GM23338 (cell line): Measurements from ENCODE around the gene RNU6-9. TPM values are rescaled to one million over a fixed set of nuclear protein-coding genes. Genes with fewer than 3 reads are reported as not detected.

ENCODE experiments used
- ATAC-seq: fragments of 200-7000 bp; cut with Tn5 transposase; 3 replicates; pipeline ENCODE4 v1.9.1; 2020
- DNase-seq: peaks from one replicate; pipeline ENCODE4 v3.0.0-alpha.2; 2015; ENCODE audit warnings: low spot score
- H2AFZ ChIP-seq: fragments of 200-600 bp; sonication (generic); 2 replicates; pipeline ENCODE4 v1.8.0; 2016; ENCODE audit warnings: antibody characterized with exemption, mild to moderate bottlenecking, moderate library complexity
- H3F3A ChIP-seq: fragments of 200-600 bp; sonication (generic); replicated peaks from 2 replicates; pipeline ENCODE4 v1.8.0; 2017; ENCODE audit warnings: antibody characterized with exemption, mixed run types, low read depth
- H3K27ac ChIP-seq: fragments of 200-600 bp; sonication (generic); 2 replicates; pipeline ENCODE4 v1.6.1; 2016; ENCODE audit warnings: low read depth
- H3K27me3 ChIP-seq: fragments of 200-600 bp; sonication (generic); 2 replicates; pipeline ENCODE4 v1.8.0; 2016; ENCODE audit warnings: mild to moderate bottlenecking, mixed run types, moderate library complexity; ENCODE audit not compliant: insufficient read depth
- H3K36me3 ChIP-seq: fragments of 200-600 bp; sonication (generic); 2 replicates; pipeline ENCODE4 v1.8.0; 2016; ENCODE audit warnings: mild to moderate bottlenecking; ENCODE audit not compliant: insufficient read depth
- H3K4me1 ChIP-seq: fragments of 200-600 bp; sonication (generic); 2 replicates; pipeline ENCODE4 v1.8.0; 2016; ENCODE audit warnings: mild to moderate bottlenecking, moderate library complexity; ENCODE audit not compliant: insufficient read depth
- H3K4me2 ChIP-seq: fragments of 200-600 bp; sonication (generic); 2 replicates; pipeline ENCODE4 v1.7.1; 2017; ENCODE audit warnings: mixed run types
- H3K4me3 ChIP-seq: fragments of 200-600 bp; sonication (generic); 2 replicates; pipeline ENCODE4 v1.6.1; 2016; ENCODE audit warnings: mixed run types
- H3K79me2 ChIP-seq: fragments of 200-600 bp; sonication (generic); replicated peaks from 2 replicates; pipeline ENCODE4 v1.8.0; 2017; ENCODE audit warnings: mild to moderate bottlenecking; ENCODE audit not compliant: insufficient read depth
- H3K9me2 ChIP-seq: fragments of 200-600 bp; sonication (generic); 2 replicates; pipeline ENCODE4 v1.8.0; 2017; ENCODE audit not compliant: insufficient read depth
- H4K20me1 ChIP-seq: fragments of 200-600 bp; sonication (generic); replicated peaks from 2 replicates; pipeline ENCODE4 v1.8.0; 2017; ENCODE audit warnings: mild to moderate bottlenecking; ENCODE audit not compliant: insufficient read depth
- H3K27ac Mint-ChIP-seq: 2 replicates; pipeline ENCODE4 v1.8.0; 2020; ENCODE audit warnings: inconsistent platforms, mild to moderate bottlenecking, moderate library complexity, mixed read lengths
- H3K27me3 Mint-ChIP-seq: 3 replicates; pipeline ENCODE4 v1.8.0; 2022; ENCODE audit warnings: low read depth, mild to moderate bottlenecking, moderate library complexity, mixed read lengths, inconsistent platforms; ENCODE audit not compliant: insufficient read depth, poor library complexity
- H3K36me3 Mint-ChIP-seq: 3 replicates; pipeline ENCODE4 v1.8.0; 2021; ENCODE audit warnings: low read depth, mild to moderate bottlenecking, inconsistent platforms, moderate library complexity, mixed read lengths
- H3K4me1 Mint-ChIP-seq: 3 replicates; pipeline ENCODE4 v1.8.0; 2020; ENCODE audit warnings: mild to moderate bottlenecking, inconsistent platforms, mixed read lengths
- H3K4me3 Mint-ChIP-seq: 3 replicates; pipeline ENCODE4 v1.8.0; 2021; ENCODE audit warnings: moderate library complexity, mild to moderate bottlenecking, inconsistent platforms, mixed read lengths
- H3K9me3 Mint-ChIP-seq: 3 replicates; pipeline ENCODE4 v1.8.0; 2020; ENCODE audit warnings: moderate library complexity, mild to moderate bottlenecking, inconsistent platforms, mixed read lengths
- CREB1 ChIP-seq: fragments of 250-450 bp; sonication (Bioruptor Pico); IDR thresholded peaks from 2 replicates; pipeline ENCODE4 v1.5.0; 2020; ENCODE audit warnings: low read depth, mild to moderate bottlenecking, moderate library complexity
- EZH2phosphoT487 ChIP-seq: fragments of 200-600 bp; sonication (generic); IDR thresholded peaks from one replicate; pipeline ENCODE4 v1.8.1; 2018; ENCODE audit warnings: antibody characterized with exemption; ENCODE audit not compliant: unreplicated experiment
- NANOG ChIP-seq: IDR thresholded peaks from 2 replicates; pipeline ENCODE4 v1.6.1; 2016; ENCODE audit warnings: antibody characterized with exemption, borderline replicate concordance
- ZNF114 ChIP-seq: fragments of 250-450 bp; sonication (Bioruptor Pico); IDR thresholded peaks from 2 replicates; pipeline ENCODE4 v1.5.0; 2020; ENCODE audit warnings: mild to moderate bottlenecking, moderate library complexity
- ZNF462 ChIP-seq: fragments of 250-450 bp; sonication (Bioruptor Pico); IDR thresholded peaks from 2 replicates; pipeline ENCODE4 v1.5.0; 2020; ENCODE audit warnings: mild to moderate bottlenecking, moderate library complexity
- polyA plus RNA-seq: library from polyadenylated mRNA; unstranded; fragments of >200 nt; fragmentation: Nextera tagmentation; extraction: Ambion mirVana; gene quantifications from 2 replicates; pipeline ENCODE4 v1.2.1, GENCODE V29; 2016
- total RNA-seq: library from RNA; depleted of rRNA; stranded (reverse); fragments of >200 nt; shearing (Covaris generic); gene quantifications from 2 replicates; pipeline ENCODE4 v1.2.3, GENCODE V29; 2014
- TF ChIP-seq, protein P1 (sequence below), 2 experiments: fragments of 200-600 bp in 1 of 2; sonication (generic) in 1 of 2; conservative IDR thresholded peaks; 2 replicates each; pipeline versions ENCODE4 v1.5.1 to v1.6.1; 2016 to 2017; ENCODE audit warnings: antibody characterized with exemption in 2 of 2, low read depth in 2 of 2, mild to moderate bottlenecking in 2 of 2, moderate library complexity in 1 of 2
- TF ChIP-seq, protein P2 (sequence below): IDR thresholded peaks from one replicate; pipeline ENCODE4 v1.6.1; 2018; ENCODE audit warnings: antibody characterized with exemption; ENCODE audit not compliant: unreplicated experiment

The RNU6-9 gene
- total and polyA plus RNA-seq, 2 experiments from 2014 or later: not detected

GRCh38 chr19:853014-853585 is 40.2 kb upstream of the RNU6-9 start:
- H3F3A ChIP-seq: peaks cover 10% of the 10 kb centered on the region; the same call in 1 of the 2 replicates
- peaks cover 6% of the 10 kb centered on the region for H3K27me3 Mint-ChIP-seq

More at GRCh38 chr19:853014-853585, 40.2 kb upstream of the RNU6-9 start:
- Mint-ChIP-seq H3K4me3 (no peak overlapping the region), H3K36me3 (no peaks in the 10 kb centered on the region), H3K9me3 (no peaks in the 10 kb centered on the region), H3K27ac (no peak overlapping the region), H3K4me1 (no peaks in the 10 kb centered on the region)
- Histone ChIP-seq H3K4me1 (no peaks in the 10 kb centered on the region), H2AFZ (no peak overlapping the region), H3K27ac (no peak overlapping the region), H3K4me3 (no peak overlapping the region), H3K79me2 (no peaks in the 10 kb centered on the region), H3K27me3 (no peaks in the 10 kb centered on the region), H3K4me2 (no peak overlapping the region), H3K36me3 (no peaks in the 10 kb centered on the region), H4K20me1 (no peaks in the 10 kb centered on the region; the same call in 1 of the 2 replicates), H3K9me2 (no peaks in the 10 kb centered on the region)
- DNase-seq (no peak), ATAC-seq (no peak)
- TF ChIP-seq NANOG (no peak), CREB1 (CRISPR knock-in tag) (no peak), ZNF462 (CRISPR knock-in tag) (no peak), EZH2phosphoT487 (no peak), ZNF114 (no peak)
- TF ChIP-seq, protein P1, sequence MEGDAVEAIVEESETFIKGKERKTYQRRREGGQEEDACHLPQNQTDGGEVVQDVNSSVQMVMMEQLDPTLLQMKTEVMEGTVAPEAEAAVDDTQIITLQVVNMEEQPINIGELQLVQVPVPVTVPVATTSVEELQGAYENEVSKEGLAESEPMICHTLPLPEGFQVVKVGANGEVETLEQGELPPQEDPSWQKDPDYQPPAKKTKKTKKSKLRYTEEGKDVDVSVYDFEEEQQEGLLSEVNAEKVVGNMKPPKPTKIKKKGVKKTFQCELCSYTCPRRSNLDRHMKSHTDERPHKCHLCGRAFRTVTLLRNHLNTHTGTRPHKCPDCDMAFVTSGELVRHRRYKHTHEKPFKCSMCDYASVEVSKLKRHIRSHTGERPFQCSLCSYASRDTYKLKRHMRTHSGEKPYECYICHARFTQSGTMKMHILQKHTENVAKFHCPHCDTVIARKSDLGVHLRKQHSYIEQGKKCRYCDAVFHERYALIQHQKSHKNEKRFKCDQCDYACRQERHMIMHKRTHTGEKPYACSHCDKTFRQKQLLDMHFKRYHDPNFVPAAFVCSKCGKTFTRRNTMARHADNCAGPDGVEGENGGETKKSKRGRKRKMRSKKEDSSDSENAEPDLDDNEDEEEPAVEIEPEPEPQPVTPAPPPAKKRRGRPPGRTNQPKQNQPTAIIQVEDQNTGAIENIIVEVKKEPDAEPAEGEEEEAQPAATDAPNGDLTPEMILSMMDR (conservative IDR thresholded peaks at IDR 0.05; ENCODE audit: low read depth in 2 of 2): no peak
- TF ChIP-seq, protein P2, sequence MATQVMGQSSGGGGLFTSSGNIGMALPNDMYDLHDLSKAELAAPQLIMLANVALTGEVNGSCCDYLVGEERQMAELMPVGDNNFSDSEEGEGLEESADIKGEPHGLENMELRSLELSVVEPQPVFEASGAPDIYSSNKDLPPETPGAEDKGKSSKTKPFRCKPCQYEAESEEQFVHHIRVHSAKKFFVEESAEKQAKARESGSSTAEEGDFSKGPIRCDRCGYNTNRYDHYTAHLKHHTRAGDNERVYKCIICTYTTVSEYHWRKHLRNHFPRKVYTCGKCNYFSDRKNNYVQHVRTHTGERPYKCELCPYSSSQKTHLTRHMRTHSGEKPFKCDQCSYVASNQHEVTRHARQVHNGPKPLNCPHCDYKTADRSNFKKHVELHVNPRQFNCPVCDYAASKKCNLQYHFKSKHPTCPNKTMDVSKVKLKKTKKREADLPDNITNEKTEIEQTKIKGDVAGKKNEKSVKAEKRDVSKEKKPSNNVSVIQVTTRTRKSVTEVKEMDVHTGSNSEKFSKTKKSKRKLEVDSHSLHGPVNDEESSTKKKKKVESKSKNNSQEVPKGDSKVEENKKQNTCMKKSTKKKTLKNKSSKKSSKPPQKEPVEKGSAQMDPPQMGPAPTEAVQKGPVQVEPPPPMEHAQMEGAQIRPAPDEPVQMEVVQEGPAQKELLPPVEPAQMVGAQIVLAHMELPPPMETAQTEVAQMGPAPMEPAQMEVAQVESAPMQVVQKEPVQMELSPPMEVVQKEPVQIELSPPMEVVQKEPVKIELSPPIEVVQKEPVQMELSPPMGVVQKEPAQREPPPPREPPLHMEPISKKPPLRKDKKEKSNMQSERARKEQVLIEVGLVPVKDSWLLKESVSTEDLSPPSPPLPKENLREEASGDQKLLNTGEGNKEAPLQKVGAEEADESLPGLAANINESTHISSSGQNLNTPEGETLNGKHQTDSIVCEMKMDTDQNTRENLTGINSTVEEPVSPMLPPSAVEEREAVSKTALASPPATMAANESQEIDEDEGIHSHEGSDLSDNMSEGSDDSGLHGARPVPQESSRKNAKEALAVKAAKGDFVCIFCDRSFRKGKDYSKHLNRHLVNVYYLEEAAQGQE: no peak
